ENCODE results near the gene ATXN2.
A peak's percentile ranks its signal among the peaks of the same experiment; 100 is the strongest.

ATXN2 gene

DNA sequence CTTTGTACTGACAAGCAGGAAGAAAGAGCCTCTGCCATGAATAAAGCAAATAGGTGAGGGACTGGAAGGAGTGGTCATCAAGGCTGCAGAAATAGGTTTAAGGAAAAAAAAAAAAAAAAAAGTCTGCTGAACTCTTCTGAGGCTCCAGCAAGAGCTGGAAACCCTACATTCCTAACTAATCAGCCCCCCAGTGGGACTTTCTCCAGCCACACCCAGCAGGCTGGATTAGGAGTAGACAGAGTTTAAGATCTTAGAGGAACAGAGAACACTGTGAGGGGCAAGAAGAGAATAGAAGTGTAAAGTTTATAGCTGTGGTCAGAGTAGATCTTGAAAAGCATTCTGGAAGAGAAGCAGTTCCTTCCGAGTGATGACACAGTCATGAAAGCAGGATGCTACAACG, 66.4 kb downstream of the ATXN2 start:
- Histone ChIP-seq H3K4me2 (ENCODE audit: low read length) (no peak overlapping the region), H3K27me3 (ENCODE audit: control insufficient read depth, insufficient read depth, low read length) (no peaks in the 10 kb centered on the region), H3K27ac (no peak overlapping the region), H3K9me3 (ENCODE audit: control insufficient read depth, low read length) (no peaks in the 10 kb centered on the region), H3K79me2 (peaks cover 9% of the 10 kb centered on the region), H3K9ac (no peak overlapping the region), H3K4me3 (ENCODE audit: low read depth, low read length) (no peak overlapping the region), H2AFZ (no peak overlapping the region), H3K36me3 (ENCODE audit: control insufficient read depth, insufficient read depth, low read length) (no peaks in the 10 kb centered on the region), H3K4me1 (no peaks in the 10 kb centered on the region)
- TF ChIP-seq CTCF (IDR thresholded peaks at IDR 0.05) = no peak

DNA sequence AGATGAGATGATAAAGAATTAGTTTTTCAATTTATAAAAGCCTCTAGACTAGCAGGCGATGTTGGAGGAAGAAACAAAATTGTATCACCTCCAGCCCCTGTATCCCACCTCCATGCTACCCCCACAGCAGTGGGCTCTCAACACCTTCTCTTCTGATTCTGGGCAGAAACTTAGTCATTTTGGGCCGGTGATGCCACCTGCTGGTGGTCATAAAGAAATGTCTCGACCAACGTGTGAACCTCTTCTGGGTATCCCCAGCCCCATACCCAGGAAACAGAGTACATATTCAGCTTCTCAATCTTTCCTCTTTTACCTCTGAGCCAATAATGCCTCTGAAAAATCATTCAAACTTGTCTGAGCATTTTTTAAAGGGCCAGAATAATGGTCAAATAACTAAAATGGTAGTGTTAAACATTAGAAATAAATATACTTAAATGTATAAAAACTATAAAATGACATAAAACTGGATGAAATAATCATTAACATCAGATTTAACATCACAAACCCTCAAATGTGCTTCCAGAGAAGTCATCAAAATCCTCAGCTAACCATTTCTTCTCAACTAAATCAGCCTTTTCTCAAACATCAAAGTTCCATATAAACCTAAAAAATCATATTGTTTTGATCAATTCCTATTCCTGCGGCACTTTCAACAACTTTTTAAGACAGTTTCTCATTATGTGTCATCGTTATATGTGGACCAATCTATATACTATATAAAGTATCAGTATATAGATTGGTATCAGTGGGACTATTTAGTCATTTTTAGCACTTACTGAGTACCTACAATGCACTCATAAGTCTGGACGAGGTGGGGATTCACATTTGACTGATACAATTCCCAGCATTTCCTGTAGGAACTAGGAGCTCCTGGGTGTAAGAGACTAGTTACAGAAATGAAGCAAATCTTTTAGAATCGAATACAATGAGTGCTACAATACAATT, 69.4 kb downstream of the ATXN2 start:
- peak; percentile 59 for TF ChIP-seq CTCF (IDR thresholded peaks at IDR 0.05)
- H3K36me3 ChIP-seq (ENCODE audit: control insufficient read depth, insufficient read depth, low read length) = no peaks in the 10 kb centered on the region
- H3K27me3 ChIP-seq (ENCODE audit: control insufficient read depth, insufficient read depth, low read length) = no peaks in the 10 kb centered on the region
- H2AFZ ChIP-seq = no peak overlapping the region
- no peak overlapping the region for H3K9ac ChIP-seq
- no peaks in the 10 kb centered on the region for H3K9me3 ChIP-seq (ENCODE audit: control insufficient read depth, low read length)
- H3K27ac ChIP-seq = no peak overlapping the region
- peaks cover 13% of the 10 kb centered on the region for H3K79me2 ChIP-seq
- no peaks in the 10 kb centered on the region for H3K4me1 ChIP-seq
- no peak overlapping the region for H3K4me3 ChIP-seq (ENCODE audit: low read depth, low read length)
- no peak overlapping the region for H3K4me2 ChIP-seq (ENCODE audit: low read length)

DNA sequence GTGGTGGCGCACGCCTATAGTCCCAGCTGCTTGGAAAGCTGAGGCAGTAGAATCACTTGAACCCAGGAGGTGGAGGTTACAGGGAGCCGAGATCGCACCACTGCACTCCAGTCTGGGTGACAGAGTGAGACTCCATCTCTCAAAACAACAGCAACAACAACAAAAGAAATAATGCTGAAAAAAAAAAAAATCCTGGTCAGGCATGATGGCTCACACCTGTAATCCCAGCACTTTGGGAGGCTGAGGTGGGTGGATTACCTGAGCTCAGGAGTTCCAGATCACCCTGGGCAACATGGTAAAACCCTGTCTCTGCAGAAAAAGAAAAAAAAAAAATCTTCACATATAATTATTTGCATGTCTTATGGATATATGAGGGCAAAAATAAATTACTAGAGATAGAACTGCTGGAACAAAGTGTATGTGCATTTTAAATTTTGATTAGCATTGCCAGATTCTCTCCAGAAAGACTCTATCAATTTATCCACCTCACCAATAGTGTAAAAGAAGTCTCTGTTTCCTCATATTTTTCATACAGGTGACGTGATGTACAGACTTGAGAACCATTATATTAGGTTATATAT, 75.4 kb downstream of the ATXN2 start:
- no peak overlapping the region for H3K27ac ChIP-seq
- no peak overlapping the region for H2AFZ ChIP-seq
- H3K9me3 ChIP-seq (ENCODE audit: control insufficient read depth, low read length) = no peaks in the 10 kb centered on the region
- no peak overlapping the region for H3K4me3 ChIP-seq (ENCODE audit: low read depth, low read length)
- H3K4me2 ChIP-seq (ENCODE audit: low read length) = no peak overlapping the region
- H3K79me2 ChIP-seq = peaks cover 6% of the 10 kb centered on the region
- H3K4me1 ChIP-seq = no peaks in the 10 kb centered on the region
- TF ChIP-seq CTCF (IDR thresholded peaks at IDR 0.05) = no peak
- H3K27me3 ChIP-seq (ENCODE audit: control insufficient read depth, insufficient read depth, low read length) = no peaks in the 10 kb centered on the region
- no peak overlapping the region for H3K9ac ChIP-seq
- no peaks in the 10 kb centered on the region for H3K36me3 ChIP-seq (ENCODE audit: control insufficient read depth, insufficient read depth, low read length)

DNA sequence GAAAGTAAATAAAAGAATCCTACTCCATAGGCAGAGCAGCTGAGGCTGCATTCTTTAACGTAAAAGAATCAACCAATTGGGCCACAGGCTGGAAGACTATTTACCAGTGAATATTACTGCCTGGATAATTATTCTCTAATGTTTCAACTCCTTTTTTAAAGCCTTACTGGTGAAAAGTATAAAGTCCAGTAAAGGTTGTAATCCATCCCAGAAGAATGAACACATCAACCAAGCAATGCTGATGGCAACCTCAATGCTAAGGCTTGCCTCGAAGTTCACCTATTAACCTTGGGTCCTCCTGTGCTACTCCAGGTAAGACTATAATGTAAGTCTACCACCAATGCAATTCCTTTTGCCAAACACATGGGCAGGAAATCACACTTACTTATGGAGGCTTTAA, 77.3 kb downstream of the ATXN2 start:
- Histone ChIP-seq H3K4me1 (no peaks in the 10 kb centered on the region), H3K27ac (no peak overlapping the region), H3K9me3 (ENCODE audit: control insufficient read depth, low read length) (no peaks in the 10 kb centered on the region), H3K79me2 (peaks cover 1% of the 10 kb centered on the region), H3K4me2 (ENCODE audit: low read length) (no peak overlapping the region), H3K4me3 (ENCODE audit: low read depth, low read length) (no peak overlapping the region), H3K27me3 (ENCODE audit: control insufficient read depth, insufficient read depth, low read length) (no peaks in the 10 kb centered on the region), H3K9ac (no peak overlapping the region), H2AFZ (no peak overlapping the region), H3K36me3 (ENCODE audit: control insufficient read depth, insufficient read depth, low read length) (no peaks in the 10 kb centered on the region)
- no peak for TF ChIP-seq CTCF (IDR thresholded peaks at IDR 0.05)
